Measurements from ENCODE around the gene PADI2. TPM values are rescaled to one million over a fixed set of nuclear protein-coding genes. Genes with fewer than 3 reads are reported as not detected.

PADI2 gene
- total and polyA plus RNA-seq, 2 of the 8 experiments (the other 6 are each of a cell fraction or from before 2014, with no cell fraction given) = 1.6 to 7.5 TPM

GRCh38 chr1:17112076-17112475 is 7.2 kb downstream of the PADI2 start (continued):
- TF ChIP-seq ZNF274 (IDR thresholded peaks at IDR 0.05; ENCODE audit: borderline replicate concordance, extremely low read depth, low read length) (no peak), ATF3 (IDR thresholded peaks at IDR 0.05; ENCODE audit: insufficient read depth, low read depth, low read length) (no peak)
